HG03045 (cell line): ENCODE results near the gene TPX2.

ENCODE experiments used
- ATAC-seq: cut with Tn5 transposase; IDR thresholded peaks from one replicate; pipeline ENCODE4 v1.9.1; 2021; ENCODE audit warnings: mild to moderate bottlenecking, moderate library complexity; ENCODE audit not compliant: unreplicated experiment

The TPX2 gene

GRCh38 chr20:31758991-31759390 lies 19.9 kb downstream of the TPX2 start:
- ATAC-seq = no peak

DNA sequence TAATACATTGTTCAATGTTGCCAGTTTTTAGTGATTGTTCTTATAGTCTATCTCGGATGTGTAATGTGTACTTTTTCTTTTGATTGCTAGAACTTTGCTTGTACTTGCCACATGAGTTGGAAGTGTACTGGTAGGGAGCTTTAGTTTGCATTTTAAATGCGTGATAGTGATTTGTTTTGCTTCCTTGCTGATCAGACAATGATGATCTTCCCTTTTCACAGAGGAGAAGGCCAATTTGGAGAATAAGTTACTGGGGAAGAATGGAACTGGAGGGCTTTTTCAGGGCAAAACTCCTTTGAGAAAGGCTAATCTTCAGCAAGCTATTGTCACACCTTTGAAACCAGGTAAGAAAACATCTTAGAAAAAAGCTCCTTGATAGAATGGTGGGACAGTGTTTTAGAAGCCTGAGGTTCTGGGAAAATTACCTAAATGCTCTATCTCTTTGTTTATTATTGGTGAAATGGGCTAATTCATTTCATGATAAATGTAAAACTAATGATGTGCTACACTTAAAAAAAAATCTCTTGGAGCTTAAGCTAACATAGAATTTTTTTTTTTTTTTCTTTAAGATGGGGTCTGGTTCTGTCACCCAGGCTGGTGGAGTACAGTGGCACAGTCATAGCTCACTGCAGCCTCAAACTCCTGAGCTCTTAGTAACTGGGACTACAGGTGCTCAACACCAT lies 20.9 kb downstream of the TPX2 start:
- ATAC-seq = no peak

- no peak for ATAC-seq
These were observed 21.6 kb downstream of the TPX2 start for GRCh38 chr20:31760519-31761240.

- no peak for ATAC-seq
These were observed 25.7 kb downstream of the TPX2 start for GRCh38 chr20:31764641-31765305.

DNA sequence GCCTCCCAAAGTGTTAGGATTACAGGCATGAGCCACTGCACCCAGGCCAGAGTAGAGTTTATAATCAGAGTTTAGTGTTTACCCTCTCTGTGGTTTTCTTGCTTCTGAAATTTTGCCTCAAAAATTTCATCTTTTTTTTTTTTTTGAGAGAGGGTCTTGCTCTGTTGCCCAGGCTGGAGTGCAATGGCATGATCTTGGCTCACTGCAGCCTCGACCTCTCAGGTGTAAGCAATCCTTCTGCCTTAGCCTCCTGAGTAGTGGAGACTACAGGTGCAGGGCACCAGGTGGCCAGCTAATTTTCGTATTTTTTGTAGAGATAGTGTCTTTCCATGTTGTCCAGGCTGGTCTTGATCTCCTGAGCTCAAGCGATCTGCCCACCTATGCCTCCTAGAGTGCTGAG lies 28.7 kb downstream of the TPX2 start:
- no peak for ATAC-seq

GRCh38 chr20:31769681-31770080 lies 30.6 kb downstream of the TPX2 start:
- no peak for ATAC-seq

- no peak for ATAC-seq
These were observed 31.2 kb downstream of the TPX2 start for GRCh38 chr20:31770243-31770642.

GRCh38 chr20:31774408-31774807 lies 35.3 kb downstream of the TPX2 start:
- ATAC-seq = no peak

DNA sequence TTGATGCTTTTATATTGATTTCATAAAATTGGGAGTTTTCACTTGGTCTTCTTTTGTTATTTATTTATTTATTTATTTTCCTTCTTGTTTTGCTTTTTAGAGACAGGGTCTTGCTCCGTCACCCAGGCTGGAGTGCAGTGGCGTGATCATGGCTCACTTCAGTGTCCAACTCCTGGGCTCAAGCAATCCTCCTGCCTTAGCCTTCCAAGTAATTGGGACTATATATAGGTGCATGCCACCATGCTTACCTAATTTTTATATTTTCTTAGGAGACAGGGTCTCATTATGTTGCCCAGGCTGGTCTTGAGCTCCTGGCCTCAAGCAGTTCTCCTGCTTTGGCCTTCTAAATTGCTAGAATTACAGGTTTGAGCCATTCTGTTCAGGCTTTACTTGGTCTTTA lies 41.7 kb downstream of the TPX2 start:
- ATAC-seq = no peak

DNA sequence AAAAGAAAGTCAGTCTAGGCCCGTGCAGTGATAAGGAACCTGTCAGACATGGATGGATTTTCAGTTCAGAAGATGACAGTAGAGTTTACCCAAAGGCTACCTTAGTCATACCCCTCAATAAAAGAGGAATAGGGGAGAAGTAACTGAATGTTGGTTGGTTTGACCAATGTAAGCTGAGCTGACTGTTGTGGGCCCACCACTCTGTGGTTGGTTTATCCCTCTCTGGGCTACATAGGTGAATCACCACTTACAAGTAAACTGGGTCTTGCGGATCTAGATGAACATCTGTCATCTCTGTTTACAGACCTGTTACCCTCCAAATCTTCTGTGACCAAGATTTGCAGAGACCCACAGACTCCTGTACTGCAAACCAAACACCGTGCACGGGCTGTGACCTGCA lies 42.9 kb downstream of the TPX2 start:
- no peak for ATAC-seq

GRCh38 chr20:31784354-31785044 lies 45.4 kb downstream of the TPX2 start:
- ATAC-seq = no peak

DNA sequence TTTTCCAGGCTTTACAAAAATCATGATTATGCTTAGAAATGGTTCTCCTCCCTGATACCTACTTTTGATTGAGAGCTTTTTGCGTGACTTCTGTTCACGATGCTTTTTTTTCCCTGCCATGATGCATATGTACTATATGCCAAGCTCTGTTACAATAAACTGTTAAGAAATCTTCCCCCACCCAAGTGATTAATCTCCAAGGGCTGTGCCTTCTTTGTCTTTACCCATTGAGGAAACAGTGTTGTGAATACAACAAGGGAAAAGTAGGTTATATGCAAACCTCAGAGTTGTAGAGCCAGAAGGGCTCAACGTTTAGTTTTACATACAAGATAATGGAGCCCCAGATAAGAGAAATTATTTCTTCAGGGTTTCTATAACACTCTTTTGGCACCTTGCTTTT lies 46.0 kb downstream of the TPX2 start:
- ATAC-seq = no peak

DNA sequence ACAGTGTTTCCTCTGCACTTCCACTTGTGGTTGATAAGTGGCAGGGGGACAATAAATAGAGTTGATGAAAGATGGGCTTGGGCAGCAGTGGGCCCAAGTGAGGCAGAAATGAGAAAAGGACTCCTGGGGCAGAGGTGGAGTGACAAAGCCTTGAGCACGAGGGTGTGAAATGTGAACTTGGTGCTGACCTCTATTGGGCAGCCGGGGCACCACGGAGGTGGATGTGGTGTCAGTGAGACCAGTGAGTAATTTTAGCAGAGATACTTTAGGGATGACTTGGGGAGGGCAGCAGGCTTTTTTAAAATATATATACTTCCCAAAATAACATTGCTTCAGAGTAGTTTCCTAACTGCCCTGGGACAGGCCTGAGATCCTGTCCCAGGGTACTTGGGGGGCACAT lies 49.5 kb downstream of the TPX2 start:
- no peak for ATAC-seq

GRCh38 chr20:31790401-31790800 lies 51.3 kb downstream of the TPX2 start:
- ATAC-seq = no peak

DNA sequence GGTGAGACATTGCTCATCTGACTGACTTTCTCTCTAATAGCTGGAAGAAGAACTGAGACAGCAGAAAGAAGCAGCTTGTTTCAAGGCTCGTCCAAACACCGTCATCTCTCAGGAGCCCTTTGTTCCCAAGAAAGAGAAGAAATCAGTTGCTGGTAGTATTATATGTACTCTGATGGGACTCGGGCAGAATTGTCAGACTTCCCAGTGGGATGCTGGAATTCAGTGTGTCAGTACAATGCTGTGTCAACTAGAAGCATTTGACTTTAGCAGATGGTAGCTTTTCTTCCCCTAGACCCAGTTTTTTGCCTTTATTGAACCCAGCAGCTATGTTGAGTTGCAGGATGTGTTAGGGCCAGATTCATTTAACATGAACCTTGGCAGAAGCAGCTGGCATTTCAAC lies 58.3 kb downstream of the TPX2 start:
- ATAC-seq = no peak

GRCh38 chr20:31801508-31801907 lies 62.4 kb downstream of the TPX2 start:
- no peak for ATAC-seq

- ATAC-seq = no peak
These were observed 64.6 kb downstream of the TPX2 start for GRCh38 chr20:31803552-31804291.

- no peak for ATAC-seq
These were observed 67.7 kb downstream of the TPX2 start for GRCh38 chr20:31806564-31807355.

DNA sequence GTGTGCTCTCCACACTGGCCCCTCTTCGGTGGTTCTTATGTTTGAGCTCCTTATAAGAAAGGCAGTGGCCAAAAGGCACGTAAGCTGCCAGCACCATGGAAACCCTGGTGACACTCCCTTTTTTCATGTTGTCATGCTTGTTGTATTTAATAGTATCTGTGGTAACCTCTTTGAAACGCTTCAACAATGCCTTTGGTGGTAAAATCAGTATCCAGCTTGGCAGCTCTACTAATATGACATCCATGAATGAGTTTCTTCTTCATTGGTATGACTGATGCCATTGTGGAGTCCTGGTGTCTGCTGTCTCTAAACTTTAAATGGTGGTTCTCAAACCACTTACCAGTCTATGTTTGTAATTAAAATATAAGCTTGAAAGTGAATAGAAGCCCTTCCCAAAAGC lies 69.4 kb downstream of the TPX2 start:
- ATAC-seq = no peak

- no peak for ATAC-seq
These were observed 70.6 kb downstream of the TPX2 start for GRCh38 chr20:31809661-31810060.
